GM12892 (cell line): ENCODE measurements around the gene OR13C4.

ENCODE experiments used
- DNase-seq: peaks from one replicate; pipeline ENCODE4 v3.0.0; 2011; ENCODE audit not compliant: insufficient read length
- FAIRE-seq: peaks from 2 replicates; lab custom pipeline; 2011; peaks lifted over from hg19 to GRCh38; lab: Jason Lieb, UNC
- POLR2A ChIP-seq: IDR thresholded peaks from 2 replicates; pipeline ENCODE4 v1.6.1; 2011; ENCODE audit warnings: low read depth, low read length, control low read depth
- POLR2AphosphoS5 ChIP-seq: IDR thresholded peaks from 2 replicates; pipeline ENCODE4 v1.6.1; 2011; ENCODE audit warnings: low read depth, low read length, control low read depth
- TAF1 ChIP-seq: IDR thresholded peaks from 2 replicates; pipeline ENCODE4 v1.6.1; 2011; ENCODE audit warnings: low read depth, mild to moderate bottlenecking, control low read depth, low read length, borderline replicate concordance

Gene OR13C4

DNA sequence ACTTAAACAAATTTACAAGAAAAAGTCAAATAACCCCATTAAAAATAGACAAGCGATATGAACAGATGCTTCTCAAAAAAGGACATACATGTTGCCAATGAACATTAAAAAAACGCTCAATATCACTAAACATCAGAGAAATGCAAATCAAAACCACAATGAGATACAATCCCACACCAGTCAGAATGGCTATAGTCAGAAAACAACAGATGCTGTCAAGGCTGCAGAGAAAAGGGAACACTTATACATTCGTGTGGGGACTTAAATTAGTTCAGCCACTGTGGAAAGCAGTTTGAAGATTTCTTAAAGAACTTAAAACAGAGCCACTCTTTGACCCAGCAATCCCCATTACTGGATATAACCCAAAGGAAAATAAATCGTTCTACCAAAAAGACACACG is 12.1 kb downstream of the OR13C4 start:
- no peak for FAIRE-seq
- no peak for TF ChIP-seq TAF1
- TF ChIP-seq POLR2AphosphoS5, result no peak
- no peak for TF ChIP-seq POLR2A

DNA sequence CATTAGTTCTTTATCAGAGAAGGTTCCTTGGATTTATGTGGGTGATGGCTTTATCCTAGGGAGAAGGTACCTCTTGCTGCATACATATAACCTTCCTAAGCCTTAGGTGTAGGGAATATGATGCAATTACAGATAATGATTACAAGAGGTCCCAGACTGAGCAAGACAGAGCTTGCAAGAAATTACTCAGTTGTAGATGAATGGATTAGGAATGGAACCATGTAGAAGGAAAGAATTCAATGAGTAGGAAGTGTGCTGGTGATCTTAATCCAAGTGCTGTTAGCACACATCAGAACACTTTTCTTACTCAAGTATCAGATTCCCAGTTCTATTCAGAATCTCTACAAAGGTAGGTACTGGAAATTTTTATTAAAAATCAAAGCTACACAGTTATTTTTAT is 20.4 kb downstream of the OR13C4 start:
- FAIRE-seq, result no peak
- DNase-seq, result no peak
- TF ChIP-seq POLR2AphosphoS5 (no peak), POLR2A (no peak), TAF1 (no peak)

More for the DNA sequence above, 12.1 kb downstream of the OR13C4 start:
- DNase-seq, result no peak

DNA sequence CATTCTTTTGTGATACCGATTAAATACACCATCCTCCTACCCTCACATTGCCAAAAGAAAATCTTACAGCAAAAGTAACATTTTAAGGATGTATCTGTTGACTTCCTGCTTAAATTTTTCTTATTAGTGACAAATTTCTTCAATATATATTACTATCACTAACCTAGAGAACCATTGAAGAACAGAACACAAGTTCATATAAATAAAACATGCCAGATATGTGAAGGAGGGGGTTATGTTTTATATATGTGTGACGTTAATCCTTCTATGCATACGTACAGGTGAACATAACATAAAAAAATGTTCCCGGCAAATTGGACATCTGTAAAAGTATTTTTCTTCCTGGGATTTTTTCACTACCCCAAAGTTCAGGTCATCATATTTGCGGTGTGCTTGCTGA is 23.0 kb downstream of the OR13C4 start, which contains the start of gene OR13F1:
Gene OR13F1 (plus strand): TSS at position 301 of the 400 bp plus-strand sequence. CDS start 0 bp downstream, at position 301.
- FAIRE-seq, result no peak
- TF ChIP-seq POLR2AphosphoS5, result no peak
- no peak for TF ChIP-seq TAF1
- TF ChIP-seq POLR2A, result no peak
- DNase-seq, result no peak

DNA sequence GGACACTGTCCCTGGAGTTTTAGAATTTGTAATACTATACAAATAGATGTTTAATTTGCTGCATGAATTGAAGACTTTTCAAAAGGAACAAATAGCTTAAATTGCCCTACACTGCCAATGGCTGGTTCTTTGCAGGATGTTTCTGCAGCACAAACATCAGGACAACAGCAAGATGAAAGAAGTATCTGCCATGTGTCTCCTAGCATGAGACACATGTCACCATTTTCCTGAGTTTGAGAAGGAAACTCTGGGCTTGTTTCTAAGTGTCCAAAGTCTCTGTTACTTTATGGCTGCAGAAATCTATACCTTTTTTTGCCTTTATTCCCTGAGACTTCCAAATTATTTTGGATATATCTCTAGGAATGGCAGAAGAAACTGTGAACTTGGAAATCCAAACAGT is 23.6 kb downstream of the OR13C4 start:
- DNase-seq (no peak), FAIRE-seq (no peak)
- TF ChIP-seq POLR2A (no peak), POLR2AphosphoS5 (no peak), TAF1 (no peak)

DNA sequence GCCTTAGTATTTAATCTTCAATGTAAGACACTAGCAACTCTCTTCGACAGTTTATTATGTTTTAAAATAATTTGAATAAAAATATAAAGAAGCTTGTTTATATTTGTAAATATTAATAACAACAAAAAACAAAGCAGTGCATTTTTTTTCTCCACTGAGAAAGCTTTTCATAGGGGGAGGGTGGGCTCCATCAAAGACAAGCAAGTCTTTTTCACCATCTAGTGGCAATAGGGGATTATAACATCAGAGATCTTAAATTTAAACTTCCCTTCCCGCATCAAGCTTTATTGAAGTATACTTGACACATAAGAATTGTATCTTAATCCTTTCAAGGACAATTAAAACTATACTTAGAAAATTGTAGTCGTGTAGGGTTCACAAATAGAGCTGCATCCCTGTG is 32.2 kb downstream of the OR13C4 start:
- FAIRE-seq (no peak), DNase-seq (no peak)
- TF ChIP-seq POLR2AphosphoS5 (no peak), POLR2A (no peak), TAF1 (no peak)

DNA sequence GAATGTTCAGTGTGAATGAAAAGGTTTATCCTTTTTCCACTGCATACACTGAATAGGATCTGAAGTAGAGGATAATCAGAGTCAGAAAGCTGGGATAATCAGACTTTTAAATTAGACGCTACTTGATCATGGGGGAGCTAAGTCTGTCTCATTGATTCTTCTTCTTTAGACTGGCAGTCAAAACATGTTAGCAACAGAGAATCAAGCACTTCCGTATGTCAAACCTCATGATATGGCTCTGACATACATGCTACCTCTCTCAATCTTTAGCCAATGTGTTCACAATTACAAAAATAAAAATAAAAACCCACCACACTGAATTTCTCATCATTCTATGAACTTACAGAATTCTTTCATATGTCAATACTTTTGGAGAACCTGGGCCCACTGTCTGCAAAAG is 42.0 kb downstream of the OR13C4 start:
- TF ChIP-seq POLR2A (no peak), POLR2AphosphoS5 (no peak), TAF1 (no peak)
- DNase-seq, result no peak
- FAIRE-seq, result no peak

DNA sequence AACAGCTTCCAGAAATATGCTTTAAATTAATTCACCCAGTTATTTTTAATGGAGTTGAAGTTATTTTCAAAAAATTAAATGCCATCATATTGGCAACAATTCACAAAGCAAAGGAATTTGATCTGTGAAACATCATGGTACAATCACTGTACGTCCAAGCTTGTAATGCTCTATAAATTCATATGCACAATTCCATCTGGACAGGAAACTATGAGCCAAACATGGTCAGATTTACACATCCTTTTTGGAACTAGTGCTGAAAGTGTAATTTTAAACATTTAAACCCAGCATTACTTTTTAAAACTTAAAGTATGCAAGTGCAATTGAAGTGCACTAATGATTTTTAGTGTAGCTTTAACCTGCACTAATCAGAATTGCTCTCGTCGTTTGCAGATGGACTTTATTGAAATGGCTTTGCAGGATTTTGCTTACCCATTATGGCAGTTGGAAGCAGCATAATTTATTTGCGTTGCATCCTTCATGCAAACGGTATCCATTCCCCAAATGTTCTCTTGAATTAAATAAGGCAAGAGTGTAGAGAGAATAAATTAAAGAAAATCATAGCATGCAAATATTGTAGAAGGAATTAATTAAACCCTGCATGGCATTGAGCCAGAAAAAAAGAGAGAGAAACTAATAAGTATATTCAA is 44.0 kb downstream of the OR13C4 start:
- no peak for TF ChIP-seq POLR2AphosphoS5
- no peak for TF ChIP-seq TAF1
- no peak for TF ChIP-seq POLR2A
- no peak for FAIRE-seq
- DNase-seq, result no peak
